Astrocyte of the cerebellum (primary cell): Measurements from ENCODE around the gene SOX9.

Source experiments
- DNase-seq: peaks from one replicate; pipeline ENCODE4 v3.0.0-alpha.2; 2011; ENCODE audit warnings: low read depth
- H3K4me3 ChIP-seq: 2 replicates; pipeline ENCODE4 v1.5.1; 2011; ENCODE audit warnings: mild to moderate bottlenecking, low read depth, low read length, moderate library complexity
- in situ Hi-C: cut with HindIII; loops from 2 replicates; pipeline ENCODE4 v1.10.0; 2017; ENCODE audit warnings: low sequenced_read_pairs
- TF ChIP-seq, protein P1 (sequence below): IDR thresholded peaks from 2 replicates; pipeline ENCODE4 v1.5.1; 2012; ENCODE audit warnings: low read length, low read depth, moderate library complexity, mild to moderate bottlenecking; ENCODE audit errors: missing control alignments

Gene SOX9

DNA sequence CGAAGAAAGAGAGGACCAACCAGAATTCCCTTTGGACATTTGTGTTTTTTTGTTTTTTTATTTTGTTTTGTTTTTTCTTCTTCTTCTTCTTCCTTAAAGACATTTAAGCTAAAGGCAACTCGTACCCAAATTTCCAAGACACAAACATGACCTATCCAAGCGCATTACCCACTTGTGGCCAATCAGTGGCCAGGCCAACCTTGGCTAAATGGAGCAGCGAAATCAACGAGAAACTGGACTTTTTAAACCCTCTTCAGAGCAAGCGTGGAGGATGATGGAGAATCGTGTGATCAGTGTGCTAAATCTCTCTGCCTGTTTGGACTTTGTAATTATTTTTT, 3.6 kb downstream of the SOX9 start:
- in situ Hi-C loops, result no loop called here
- TF ChIP-seq, protein P1, sequence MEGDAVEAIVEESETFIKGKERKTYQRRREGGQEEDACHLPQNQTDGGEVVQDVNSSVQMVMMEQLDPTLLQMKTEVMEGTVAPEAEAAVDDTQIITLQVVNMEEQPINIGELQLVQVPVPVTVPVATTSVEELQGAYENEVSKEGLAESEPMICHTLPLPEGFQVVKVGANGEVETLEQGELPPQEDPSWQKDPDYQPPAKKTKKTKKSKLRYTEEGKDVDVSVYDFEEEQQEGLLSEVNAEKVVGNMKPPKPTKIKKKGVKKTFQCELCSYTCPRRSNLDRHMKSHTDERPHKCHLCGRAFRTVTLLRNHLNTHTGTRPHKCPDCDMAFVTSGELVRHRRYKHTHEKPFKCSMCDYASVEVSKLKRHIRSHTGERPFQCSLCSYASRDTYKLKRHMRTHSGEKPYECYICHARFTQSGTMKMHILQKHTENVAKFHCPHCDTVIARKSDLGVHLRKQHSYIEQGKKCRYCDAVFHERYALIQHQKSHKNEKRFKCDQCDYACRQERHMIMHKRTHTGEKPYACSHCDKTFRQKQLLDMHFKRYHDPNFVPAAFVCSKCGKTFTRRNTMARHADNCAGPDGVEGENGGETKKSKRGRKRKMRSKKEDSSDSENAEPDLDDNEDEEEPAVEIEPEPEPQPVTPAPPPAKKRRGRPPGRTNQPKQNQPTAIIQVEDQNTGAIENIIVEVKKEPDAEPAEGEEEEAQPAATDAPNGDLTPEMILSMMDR, result no peak
- peak overlapping the region; percentile 97 for H3K4me3 ChIP-seq
- no peak for DNase-seq

DNA sequence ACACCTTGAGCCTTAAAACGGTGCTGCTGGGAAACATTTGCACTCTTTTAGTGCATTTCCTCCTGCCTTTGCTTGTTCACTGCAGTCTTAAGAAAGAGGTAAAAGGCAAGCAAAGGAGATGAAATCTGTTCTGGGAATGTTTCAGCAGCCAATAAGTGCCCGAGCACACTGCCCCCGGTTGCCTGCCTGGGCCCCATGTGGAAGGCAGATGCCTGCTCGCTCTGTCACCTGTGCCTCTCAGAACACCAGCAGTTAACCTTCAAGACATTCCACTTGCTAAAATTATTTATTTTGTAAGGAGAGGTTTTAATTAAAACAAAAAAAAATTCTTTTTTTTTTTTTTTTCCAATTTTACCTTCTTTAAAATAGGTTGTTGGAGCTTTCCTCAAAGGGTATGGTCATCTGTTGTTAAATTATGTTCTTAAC, 4.4 kb downstream of the SOX9 start:
- in situ Hi-C loops, result loop anchor here (25.0 kb wide), 1 partner anchor 412 kb away; no protein-coding TSS in a partner anchor
- TF ChIP-seq, protein P1, result no peak
- peak overlapping the region; percentile 97 for H3K4me3 ChIP-seq
- DNase-seq, result no peak

DNA sequence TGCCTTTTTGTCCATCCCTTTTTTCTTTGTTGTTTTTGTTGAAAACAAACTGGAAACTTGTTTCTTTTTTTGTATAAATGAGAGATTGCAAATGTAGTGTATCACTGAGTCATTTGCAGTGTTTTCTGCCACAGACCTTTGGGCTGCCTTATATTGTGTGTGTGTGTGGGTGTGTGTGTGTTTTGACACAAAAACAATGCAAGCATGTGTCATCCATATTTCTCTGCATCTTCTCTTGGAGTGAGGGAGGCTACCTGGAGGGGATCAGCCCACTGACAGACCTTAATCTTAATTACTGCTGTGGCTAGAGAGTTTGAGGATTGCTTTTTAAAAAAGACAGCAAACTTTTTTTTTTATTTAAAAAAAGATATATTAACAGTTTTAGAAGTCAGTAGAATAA, 4.9 kb downstream of the SOX9 start:
- in situ Hi-C loops, result loop anchor here (25.0 kb wide), 1 partner anchor 412 kb away; no protein-coding TSS in a partner anchor
- no peak for DNase-seq
- TF ChIP-seq, protein P1, result no peak
- H3K4me3 ChIP-seq, result no peak overlapping the region

DNA sequence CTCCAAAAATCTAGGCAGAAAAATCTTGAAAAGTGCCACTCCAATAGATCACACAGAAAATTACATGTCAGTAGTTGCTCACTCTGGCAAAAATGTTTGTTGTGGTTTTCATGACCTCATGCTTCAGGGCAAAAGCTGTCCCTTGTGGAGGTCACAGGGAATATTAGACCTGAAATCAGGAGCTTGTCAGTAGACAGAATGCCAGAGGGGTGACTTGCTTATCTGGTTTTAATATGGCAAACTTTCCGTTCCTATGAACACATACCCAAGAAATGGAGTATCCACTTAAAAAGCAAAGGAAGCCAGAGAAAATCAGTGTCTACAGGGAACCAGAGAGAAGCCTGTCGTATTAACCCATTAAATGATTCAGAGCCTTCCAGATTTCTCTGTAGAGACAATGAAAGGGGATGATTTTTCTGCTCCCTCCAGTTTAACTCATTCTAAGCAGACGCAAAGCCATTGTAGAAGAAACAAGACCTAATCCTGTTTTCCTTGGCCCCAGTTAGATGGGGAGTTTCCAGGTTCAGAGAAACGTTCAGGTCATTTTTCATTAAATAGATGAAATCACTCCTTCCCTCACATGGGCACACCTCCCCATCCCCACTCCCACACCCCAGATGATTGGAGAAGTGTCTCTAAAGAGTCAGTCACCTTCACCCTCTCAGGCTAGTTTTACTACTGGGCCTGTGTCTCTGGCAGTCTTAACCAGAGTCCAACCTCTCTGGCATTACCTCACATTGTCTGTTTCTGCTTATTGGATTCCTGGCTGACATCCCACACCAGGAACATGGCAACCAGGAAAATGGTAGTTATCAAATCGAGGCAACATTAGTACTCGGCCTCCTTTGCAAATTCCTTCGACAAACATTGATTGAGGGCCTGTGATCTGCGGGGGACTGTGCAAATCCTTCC, 6.0 kb downstream of the SOX9 start:
- no peak for DNase-seq
- in situ Hi-C loops, result loop anchor here (25.0 kb wide), 1 partner anchor 410 kb away; no protein-coding TSS in a partner anchor
- no peak overlapping the region for H3K4me3 ChIP-seq
- TF ChIP-seq, protein P1, result no peak

DNA sequence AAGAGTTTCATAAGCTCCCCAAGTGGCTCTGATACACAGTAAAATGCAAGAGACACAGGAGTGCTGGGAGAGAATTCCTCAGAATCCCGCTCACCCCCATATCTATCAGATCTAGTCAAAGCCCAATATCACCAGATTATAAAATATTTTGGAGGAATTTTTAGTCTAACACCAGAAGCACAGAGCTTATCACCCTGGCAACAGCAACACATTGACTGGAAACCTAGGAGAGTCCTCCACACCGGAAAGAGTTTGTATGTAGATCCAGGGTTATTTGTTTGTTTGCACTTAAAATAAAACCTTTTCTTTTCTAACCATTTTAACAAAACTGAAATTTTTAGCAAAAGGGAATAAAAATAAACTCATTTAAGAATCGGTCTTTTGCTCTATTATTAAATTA, 7.2 kb downstream of the SOX9 start:
- no peak overlapping the region for H3K4me3 ChIP-seq
- in situ Hi-C loops, result loop anchor here (25.0 kb wide), 1 partner anchor 409 kb away; no protein-coding TSS in a partner anchor

DNA sequence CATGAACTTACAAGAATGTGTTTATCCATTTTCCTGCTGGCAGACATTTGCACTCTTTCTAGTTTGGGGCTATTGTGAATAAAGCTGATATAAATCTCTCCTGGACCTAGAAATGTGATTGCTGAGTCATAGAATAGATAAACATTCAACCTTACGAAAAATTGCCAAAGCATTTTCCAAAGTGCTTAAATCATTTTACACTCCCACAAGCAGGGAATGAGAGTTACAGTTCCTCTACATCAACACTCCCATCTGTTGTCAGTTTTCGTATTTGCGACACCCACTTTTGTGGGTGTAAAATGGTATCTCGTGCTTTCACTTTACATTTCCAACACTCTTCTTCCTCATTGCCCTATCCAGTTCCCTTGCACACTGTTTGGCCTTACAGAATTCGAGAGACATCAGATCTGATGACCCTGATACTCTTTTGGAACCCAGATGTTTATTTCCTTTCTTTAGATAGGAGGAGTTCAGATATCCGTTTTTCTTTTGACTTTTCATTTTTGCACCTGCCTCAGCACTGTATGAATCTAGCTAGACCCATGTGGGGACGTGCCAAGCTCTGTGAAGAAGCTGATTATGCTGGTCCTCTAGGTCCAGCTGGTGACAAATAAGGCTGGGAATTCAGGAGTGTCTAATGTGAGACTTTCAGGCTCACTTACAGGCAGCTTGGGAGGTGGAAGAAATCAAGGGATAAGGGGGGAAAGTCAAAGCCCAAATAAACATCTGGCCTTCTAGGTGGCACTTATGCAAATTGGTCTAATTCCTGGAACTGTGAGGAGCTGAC, 14.0 kb downstream of the SOX9 start:
- TF ChIP-seq, protein P1, result no peak
- no peak for DNase-seq
- in situ Hi-C loops, result loop anchor here (25.0 kb wide), 1 partner anchor 402 kb away; no protein-coding TSS in a partner anchor
- no peak overlapping the region for H3K4me3 ChIP-seq

More for the DNA sequence above, 7.2 kb downstream of the SOX9 start:
- TF ChIP-seq, protein P1, result no peak
- DNase-seq, result no peak
